OCI-M2 (cell line): ENCODE results near the gene MRM2.
"Not testable (repeated sequence)": the region's sequence is repeated elsewhere in the genome, so short reads cannot be mapped to it uniquely, and the experiment has no call there.

ENCODE experiments used
- DNase-seq: peaks from one replicate; lab custom pipeline; 2025; ENCODE audit not compliant: unreplicated experiment; lab: John Stamatoyannopoulos, UW

MRM2 gene

GRCh38 chr7:2269089-2269990, 27.3 kb upstream of the MRM2 start:
- DNase-seq = not testable (repeated sequence)

- no peak for DNase-seq
These were observed 24.9 kb upstream of the MRM2 start for GRCh38 chr7:2266911-2267310.

GRCh38 chr7:2264158-2264557, 22.2 kb upstream of the MRM2 start:
- no peak for DNase-seq

- no peak for DNase-seq
These were observed 21.2 kb upstream of the MRM2 start for GRCh38 chr7:2263176-2263575.

- DNase-seq = no peak
These were observed 19.6 kb upstream of the MRM2 start for GRCh38 chr7:2261611-2262010.

- no peak for DNase-seq
These were observed 18.8 kb upstream of the MRM2 start for GRCh38 chr7:2260820-2261219.

GRCh38 chr7:2259480-2259879, 17.5 kb upstream of the MRM2 start:
- DNase-seq = no peak

GRCh38 chr7:2258661-2259365, 16.8 kb upstream of the MRM2 start:
- no peak for DNase-seq

GRCh38 chr7:2257651-2258050, 15.6 kb upstream of the MRM2 start:
- DNase-seq = no peak

- DNase-seq = no peak
These were observed 15.1 kb upstream of the MRM2 start for GRCh38 chr7:2257046-2257551.

- DNase-seq = no peak
These were observed 14.5 kb upstream of the MRM2 start for GRCh38 chr7:2256306-2257045.

GRCh38 chr7:2255145-2256139, 13.4 kb upstream of the MRM2 start:
- no peak for DNase-seq

- no peak for DNase-seq
These were observed 12.6 kb upstream of the MRM2 start for GRCh38 chr7:2254429-2255144.

- DNase-seq = no peak
These were observed 11.7 kb upstream of the MRM2 start for GRCh38 chr7:2253525-2254244.

GRCh38 chr7:2253021-2253420, 11.0 kb upstream of the MRM2 start:
- no peak for DNase-seq

GRCh38 chr7:2251841-2252771, 10.1 kb upstream of the MRM2 start:
- no peak for DNase-seq

- no peak for DNase-seq
These were observed 9.4 kb upstream of the MRM2 start for GRCh38 chr7:2251381-2251780.
